ENCODE results near the gene PFDN1.

Gene PFDN1

DNA sequence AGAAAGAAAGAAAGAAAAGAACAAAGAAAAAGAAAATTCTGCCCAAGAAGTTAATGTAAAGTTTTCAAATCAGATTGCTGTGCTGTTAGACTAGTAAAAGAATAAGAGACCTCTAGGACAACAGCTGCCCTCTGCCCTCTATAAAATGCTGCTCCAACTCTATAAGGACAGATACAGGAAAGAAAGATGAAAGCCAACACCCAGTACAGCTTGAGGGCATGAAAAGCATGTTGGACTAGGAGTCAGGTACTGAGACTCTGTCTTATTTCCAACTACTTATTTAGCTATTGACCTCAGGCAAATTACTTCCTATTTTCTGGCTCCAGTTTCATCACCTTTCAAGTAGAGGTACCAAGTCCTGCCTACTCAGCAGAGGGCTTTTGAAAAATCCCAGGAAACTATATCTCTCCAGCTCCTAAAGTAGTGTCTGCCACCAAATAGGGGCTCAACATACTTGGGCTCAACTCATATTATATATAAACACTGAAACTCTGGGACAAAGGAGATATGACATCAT is 37.8 kb upstream of the PFDN1 start:
- no peaks in the 10 kb centered on the region for H3K36me3 ChIP-seq (ENCODE audit: insufficient read depth, low read length)
- no peaks in the 10 kb centered on the region for H3K9me3 ChIP-seq (ENCODE audit: low read length)
- no peak overlapping the region for H3K4me3 ChIP-seq (ENCODE audit: low read length)
- no peak overlapping the region for H2AFZ ChIP-seq (ENCODE audit: low read depth, low read length)
- no peaks in the 10 kb centered on the region for H3K27me3 ChIP-seq (ENCODE audit: insufficient read depth, low read length)
- H3K4me1 ChIP-seq (ENCODE audit: insufficient read depth, low read length) = peaks cover 5% of the 10 kb centered on the region

DNA sequence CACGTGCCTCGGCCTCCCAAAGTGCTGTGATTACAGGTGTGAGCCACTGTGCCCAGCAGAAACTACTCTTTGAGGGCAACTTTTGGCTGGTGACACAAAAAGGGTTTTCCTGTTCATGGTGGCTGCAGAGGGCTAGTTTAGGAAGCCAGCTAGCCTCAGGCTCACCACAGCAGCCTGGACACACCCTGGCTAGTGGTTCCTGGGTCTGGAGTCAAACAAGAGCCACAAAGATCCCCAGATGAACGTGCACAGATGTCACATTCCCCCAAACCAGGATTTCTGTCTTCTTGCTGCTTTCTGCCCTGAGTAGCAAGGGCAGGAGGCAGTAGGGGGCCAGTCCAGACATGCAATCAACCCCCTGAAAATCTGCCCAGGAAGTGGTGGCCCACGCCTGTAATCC is 36.7 kb upstream of the PFDN1 start:
- Histone ChIP-seq H3K36me3 (ENCODE audit: insufficient read depth, low read length) (no peaks in the 10 kb centered on the region), H3K4me1 (ENCODE audit: insufficient read depth, low read length) (no peaks in the 10 kb centered on the region), H3K27me3 (ENCODE audit: insufficient read depth, low read length) (no peaks in the 10 kb centered on the region), H2AFZ (ENCODE audit: low read depth, low read length) (no peak overlapping the region), H3K9me3 (ENCODE audit: low read length) (no peaks in the 10 kb centered on the region), H3K4me3 (ENCODE audit: low read length) (no peak overlapping the region)

DNA sequence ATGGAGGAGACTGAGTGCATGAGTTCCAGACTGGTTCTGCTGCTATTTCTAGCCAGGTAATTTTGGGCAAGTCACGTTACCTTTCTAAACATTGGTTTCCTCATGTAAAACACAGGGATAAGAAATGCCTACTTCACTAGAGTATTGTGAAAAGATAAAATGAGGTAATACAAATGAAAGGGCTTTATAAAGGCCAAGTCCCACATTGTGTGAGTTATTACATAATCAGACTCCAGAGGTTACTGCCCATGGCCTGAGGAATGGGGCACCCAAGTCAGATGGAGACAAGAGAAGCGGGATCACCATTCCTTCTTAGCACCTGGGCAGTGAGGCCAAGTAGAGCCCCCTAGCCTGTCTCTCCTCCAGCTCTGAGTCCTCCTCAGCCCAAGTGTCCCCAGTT is 36.0 kb upstream of the PFDN1 start:
- no peaks in the 10 kb centered on the region for H3K4me1 ChIP-seq (ENCODE audit: insufficient read depth, low read length)
- no peaks in the 10 kb centered on the region for H3K9me3 ChIP-seq (ENCODE audit: low read length)
- H2AFZ ChIP-seq (ENCODE audit: low read depth, low read length) = no peak overlapping the region
- no peak overlapping the region for H3K4me3 ChIP-seq (ENCODE audit: low read length)
- H3K36me3 ChIP-seq (ENCODE audit: insufficient read depth, low read length) = no peaks in the 10 kb centered on the region
- no peaks in the 10 kb centered on the region for H3K27me3 ChIP-seq (ENCODE audit: insufficient read depth, low read length)

DNA sequence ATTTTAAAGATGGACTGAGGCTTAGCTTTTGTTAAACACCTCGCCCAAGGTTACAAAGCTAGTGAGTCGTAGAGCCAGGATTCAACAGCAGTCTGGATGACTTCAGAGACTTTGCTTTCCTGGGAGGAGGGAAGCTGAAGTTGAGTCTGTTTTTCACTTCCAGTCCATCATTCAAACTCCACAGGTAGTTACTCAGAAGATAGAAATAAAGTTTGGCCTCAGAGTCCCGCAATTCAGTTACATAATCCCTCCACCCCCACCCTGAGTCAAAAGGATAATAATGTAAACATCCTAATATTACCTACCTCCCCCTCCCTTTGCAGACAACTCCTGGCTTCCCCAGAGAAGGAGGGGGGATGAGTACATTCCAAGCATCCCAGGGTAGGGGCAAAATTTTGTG is 35.4 kb upstream of the PFDN1 start:
- no peaks in the 10 kb centered on the region for H3K27me3 ChIP-seq (ENCODE audit: insufficient read depth, low read length)
- H2AFZ ChIP-seq (ENCODE audit: low read depth, low read length) = no peak overlapping the region
- no peaks in the 10 kb centered on the region for H3K36me3 ChIP-seq (ENCODE audit: insufficient read depth, low read length)
- no peak overlapping the region for H3K4me3 ChIP-seq (ENCODE audit: low read length)
- no peaks in the 10 kb centered on the region for H3K9me3 ChIP-seq (ENCODE audit: low read length)
- no peaks in the 10 kb centered on the region for H3K4me1 ChIP-seq (ENCODE audit: insufficient read depth, low read length)

DNA sequence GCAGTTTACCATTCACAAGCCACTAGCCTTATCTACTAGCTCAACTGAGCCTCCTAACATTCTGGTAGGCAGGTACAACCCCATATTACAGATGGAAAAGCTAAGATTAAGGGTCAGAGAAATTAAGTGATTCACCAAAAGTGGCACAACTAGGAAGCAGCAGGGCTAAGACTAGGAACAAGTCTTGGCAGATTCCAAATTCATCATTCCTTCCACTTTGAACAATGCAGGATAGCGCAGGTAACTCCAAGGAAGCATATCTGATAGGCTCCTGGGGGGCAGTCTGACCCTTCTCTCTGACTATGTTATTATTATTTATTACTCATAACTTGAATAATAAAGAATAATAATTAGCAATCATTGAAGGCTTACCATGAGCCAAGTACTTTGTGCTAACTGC is 35.0 kb upstream of the PFDN1 start:
- Histone ChIP-seq H3K4me3 (ENCODE audit: low read length) (no peak overlapping the region), H2AFZ (ENCODE audit: low read depth, low read length) (no peak overlapping the region), H3K4me1 (ENCODE audit: insufficient read depth, low read length) (no peaks in the 10 kb centered on the region), H3K36me3 (ENCODE audit: insufficient read depth, low read length) (no peaks in the 10 kb centered on the region), H3K27me3 (ENCODE audit: insufficient read depth, low read length) (no peaks in the 10 kb centered on the region), H3K9me3 (ENCODE audit: low read length) (no peaks in the 10 kb centered on the region)

DNA sequence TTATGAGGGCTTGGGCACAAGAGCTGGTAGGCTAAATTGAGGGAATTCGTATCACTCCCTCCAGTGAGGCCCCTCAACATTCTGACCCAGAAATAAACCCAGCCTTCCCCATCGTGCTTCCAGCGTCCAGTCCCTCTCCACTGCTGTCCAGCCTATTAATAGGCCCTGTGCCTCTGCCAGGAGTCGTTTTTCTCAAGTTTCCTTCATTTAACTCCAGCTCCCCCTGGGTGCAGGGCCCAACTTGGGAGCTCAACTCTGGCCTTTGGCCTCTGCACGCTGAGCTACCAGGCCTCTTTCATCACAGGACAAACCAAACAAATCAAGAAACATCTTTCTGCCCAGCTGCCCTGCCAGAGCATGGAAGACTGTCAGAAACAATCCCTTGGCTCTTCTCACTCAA is 33.5 kb upstream of the PFDN1 start:
- H3K36me3 ChIP-seq (ENCODE audit: insufficient read depth, low read length) = no peaks in the 10 kb centered on the region
- H3K4me1 ChIP-seq (ENCODE audit: insufficient read depth, low read length) = no peaks in the 10 kb centered on the region
- no peaks in the 10 kb centered on the region for H3K9me3 ChIP-seq (ENCODE audit: low read length)
- H2AFZ ChIP-seq (ENCODE audit: low read depth, low read length) = no peak overlapping the region
- H3K4me3 ChIP-seq (ENCODE audit: low read length) = no peak overlapping the region
- no peaks in the 10 kb centered on the region for H3K27me3 ChIP-seq (ENCODE audit: insufficient read depth, low read length)

DNA sequence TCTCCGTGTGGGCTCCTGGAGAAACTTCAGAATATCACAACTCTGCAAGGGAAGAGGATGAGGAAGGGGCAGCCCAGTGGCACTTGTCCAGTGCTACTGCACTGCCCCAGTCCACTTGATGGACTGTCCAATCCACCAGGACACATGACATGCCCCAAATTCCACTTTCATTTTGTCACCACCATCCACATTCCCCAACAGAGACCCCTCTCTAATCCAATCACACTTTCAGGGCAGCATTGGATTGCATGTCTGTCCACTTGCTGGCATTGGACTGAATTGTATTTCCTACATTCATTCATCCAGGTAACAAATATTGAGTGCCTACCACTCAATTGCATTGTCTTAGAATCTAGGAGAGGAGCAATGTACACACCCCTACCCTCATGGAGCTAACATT is 28.7 kb upstream of the PFDN1 start:
- no peak overlapping the region for H2AFZ ChIP-seq (ENCODE audit: low read depth, low read length)
- no peaks in the 10 kb centered on the region for H3K9me3 ChIP-seq (ENCODE audit: low read length)
- peaks cover 12% of the 10 kb centered on the region for H3K4me1 ChIP-seq (ENCODE audit: insufficient read depth, low read length)
- H3K27me3 ChIP-seq (ENCODE audit: insufficient read depth, low read length) = no peaks in the 10 kb centered on the region
- H3K36me3 ChIP-seq (ENCODE audit: insufficient read depth, low read length) = no peaks in the 10 kb centered on the region
- no peak overlapping the region for H3K4me3 ChIP-seq (ENCODE audit: low read length)

DNA sequence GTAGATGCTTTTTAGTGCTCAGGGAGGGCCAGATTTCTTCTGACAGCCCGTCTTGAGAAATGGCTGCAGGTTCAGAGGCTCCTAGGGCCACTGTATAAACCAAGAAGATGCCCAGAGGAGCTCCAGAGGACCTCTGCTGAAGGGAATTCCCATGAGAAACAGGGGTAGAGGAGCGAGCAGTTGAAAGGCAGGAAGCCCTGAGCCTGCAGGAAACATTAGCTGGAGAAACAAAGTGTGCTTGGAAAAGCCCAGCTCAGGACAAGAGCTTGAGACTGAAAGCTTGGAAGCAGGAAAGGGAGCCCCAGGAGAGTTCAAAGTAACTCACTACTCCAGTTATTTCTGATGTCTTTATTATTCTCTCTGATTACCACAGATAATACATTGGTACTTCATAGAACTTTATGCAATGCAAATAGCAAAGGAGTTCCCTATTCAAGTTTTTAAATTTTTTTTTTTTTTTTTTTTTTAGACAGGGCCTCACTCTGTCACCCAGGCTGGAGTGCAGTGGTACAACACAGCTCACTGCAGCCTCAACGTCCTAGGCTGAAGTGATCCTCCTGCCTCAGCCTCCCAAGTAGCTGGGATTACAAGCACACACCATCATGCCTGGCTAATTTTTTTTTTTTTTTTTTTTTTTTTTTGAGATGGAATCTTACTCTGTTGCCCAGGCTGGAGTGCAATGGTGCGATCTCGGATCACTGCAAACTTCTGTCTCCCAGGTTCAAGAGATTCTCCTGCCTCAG is 27.0 kb upstream of the PFDN1 start:
- Histone ChIP-seq H2AFZ (ENCODE audit: low read depth, low read length) (no peak overlapping the region), H3K27me3 (ENCODE audit: insufficient read depth, low read length) (no peaks in the 10 kb centered on the region), H3K9me3 (ENCODE audit: low read length) (no peaks in the 10 kb centered on the region), H3K4me1 (ENCODE audit: insufficient read depth, low read length) (peaks cover 13% of the 10 kb centered on the region), H3K4me3 (ENCODE audit: low read length) (no peak overlapping the region), H3K36me3 (ENCODE audit: insufficient read depth, low read length) (no peaks in the 10 kb centered on the region)

DNA sequence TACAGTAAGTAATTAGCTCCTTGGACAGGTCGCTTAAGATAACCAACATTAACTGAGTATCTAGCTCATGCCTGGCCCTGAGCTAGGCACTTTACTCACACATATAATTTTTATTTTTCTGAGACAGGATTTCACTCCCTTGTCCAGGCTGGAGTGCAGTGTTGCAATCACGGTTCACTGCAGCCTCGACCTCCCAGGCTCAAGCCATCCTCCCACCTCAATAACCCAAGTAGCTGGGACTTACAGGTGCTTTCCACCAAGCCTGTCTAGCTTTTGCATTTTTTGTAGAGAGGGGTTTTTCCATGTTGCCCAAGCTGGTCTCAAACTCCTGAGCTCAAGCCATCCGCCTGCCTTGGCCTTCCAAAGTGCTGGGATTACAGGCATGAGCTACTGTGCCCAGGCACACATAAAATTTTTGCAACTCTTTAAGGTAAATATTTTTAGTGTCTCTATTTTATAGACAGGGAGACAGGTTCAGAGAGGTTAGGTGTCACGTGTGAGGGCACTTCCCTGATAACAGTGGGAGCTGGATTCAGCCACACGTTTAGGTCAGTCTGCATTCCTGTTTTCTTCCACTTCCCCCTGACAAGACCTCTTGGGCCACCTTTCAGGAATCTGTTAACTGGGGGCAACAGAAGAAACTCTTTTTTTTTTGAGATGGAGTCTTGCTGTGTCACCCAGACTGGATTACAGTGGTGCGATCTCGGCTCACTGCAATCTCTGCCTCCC is 25.3 kb upstream of the PFDN1 start:
- Histone ChIP-seq H3K4me3 (ENCODE audit: low read length) (no peak overlapping the region), H3K9me3 (ENCODE audit: low read length) (no peaks in the 10 kb centered on the region), H3K36me3 (ENCODE audit: insufficient read depth, low read length) (no peaks in the 10 kb centered on the region), H3K4me1 (ENCODE audit: insufficient read depth, low read length) (peaks cover 29% of the 10 kb centered on the region), H2AFZ (ENCODE audit: low read depth, low read length) (no peak overlapping the region), H3K27me3 (ENCODE audit: insufficient read depth, low read length) (no peaks in the 10 kb centered on the region)

DNA sequence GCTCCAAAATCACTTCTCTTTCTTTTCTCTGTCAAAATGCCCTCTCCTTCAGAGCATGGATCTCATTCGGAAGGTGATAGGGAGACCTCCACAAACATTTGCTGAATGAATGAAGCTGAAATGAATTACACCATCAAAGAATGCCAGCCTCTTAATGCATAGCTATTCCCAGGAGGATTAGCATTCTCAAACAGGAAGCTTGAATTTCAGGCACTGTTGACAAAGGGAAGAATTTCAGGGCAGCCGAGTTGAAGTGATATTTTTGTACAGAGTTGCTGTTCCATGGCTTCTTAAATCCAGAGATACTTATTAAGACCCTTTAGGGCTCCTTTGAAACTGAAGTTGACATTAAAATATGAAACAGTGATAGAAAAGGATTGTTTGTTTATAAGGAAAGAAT is 24.7 kb upstream of the PFDN1 start:
- H3K9me3 ChIP-seq (ENCODE audit: low read length) = no peaks in the 10 kb centered on the region
- H3K4me3 ChIP-seq (ENCODE audit: low read length) = no peak overlapping the region
- H3K27me3 ChIP-seq (ENCODE audit: insufficient read depth, low read length) = no peaks in the 10 kb centered on the region
- H3K4me1 ChIP-seq (ENCODE audit: insufficient read depth, low read length) = peaks cover 35% of the 10 kb centered on the region
- H2AFZ ChIP-seq (ENCODE audit: low read depth, low read length) = no peak overlapping the region
- H3K36me3 ChIP-seq (ENCODE audit: insufficient read depth, low read length) = no peaks in the 10 kb centered on the region

DNA sequence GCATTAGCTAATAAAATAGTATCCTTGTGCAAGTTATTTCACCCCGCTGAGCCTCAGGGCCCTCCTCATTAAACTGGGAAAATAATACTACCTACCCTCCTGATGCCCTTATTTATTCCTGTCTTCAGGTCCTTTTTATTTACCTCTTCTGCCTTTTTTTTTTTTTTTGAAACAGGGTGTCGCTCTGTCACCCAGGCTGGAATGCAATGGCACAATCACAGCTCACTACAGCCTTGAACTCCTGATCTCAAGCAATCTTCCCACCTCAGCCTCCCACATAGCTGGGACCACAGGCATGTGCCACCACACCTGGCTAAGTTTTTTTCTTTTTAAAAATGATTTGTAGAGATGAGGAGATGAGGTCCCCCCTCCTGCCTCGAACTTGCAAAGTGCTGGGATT is 22.6 kb upstream of the PFDN1 start:
- Histone ChIP-seq H3K9me3 (ENCODE audit: low read length) (no peaks in the 10 kb centered on the region), H3K4me1 (ENCODE audit: insufficient read depth, low read length) (peaks cover 35% of the 10 kb centered on the region), H2AFZ (ENCODE audit: low read depth, low read length) (no peak overlapping the region), H3K27me3 (ENCODE audit: insufficient read depth, low read length) (no peaks in the 10 kb centered on the region), H3K36me3 (ENCODE audit: insufficient read depth, low read length) (no peaks in the 10 kb centered on the region), H3K4me3 (ENCODE audit: low read length) (no peak overlapping the region)

DNA sequence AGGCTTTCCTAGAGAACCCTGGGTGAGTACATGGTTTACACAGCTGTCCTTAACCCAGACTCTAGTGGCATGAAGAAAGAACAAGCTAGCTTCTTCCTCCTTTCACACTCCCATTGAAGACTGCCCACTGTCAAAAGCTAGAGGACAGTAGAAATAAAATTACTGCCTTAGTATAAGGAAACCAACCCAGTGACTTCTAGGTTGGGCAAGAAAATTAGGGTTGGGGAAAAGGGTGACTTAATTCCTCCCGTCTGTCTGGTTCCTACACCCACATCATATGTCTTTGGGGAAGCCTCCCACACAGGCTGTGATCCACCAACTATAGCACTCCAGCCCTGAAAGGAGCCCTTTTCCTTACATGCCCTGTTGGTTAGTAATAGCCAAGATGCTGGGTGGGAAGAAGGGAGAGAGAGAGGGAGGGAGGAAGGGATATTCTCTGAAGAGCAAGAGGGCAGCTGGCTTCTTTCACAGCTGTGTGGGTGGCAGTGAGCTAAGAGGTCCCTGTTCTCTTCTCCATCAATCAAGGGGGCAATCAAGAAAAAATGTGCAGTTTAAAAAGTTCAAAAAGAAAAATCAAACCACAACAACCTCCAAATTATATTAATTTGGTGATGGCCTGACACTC is 21.8 kb upstream of the PFDN1 start:
- H2AFZ ChIP-seq (ENCODE audit: low read depth, low read length) = no peak overlapping the region
- H3K9me3 ChIP-seq (ENCODE audit: low read length) = no peaks in the 10 kb centered on the region
- no peak overlapping the region for H3K4me3 ChIP-seq (ENCODE audit: low read length)
- H3K4me1 ChIP-seq (ENCODE audit: insufficient read depth, low read length) = peaks cover 35% of the 10 kb centered on the region
- no peaks in the 10 kb centered on the region for H3K27me3 ChIP-seq (ENCODE audit: insufficient read depth, low read length)
- no peaks in the 10 kb centered on the region for H3K36me3 ChIP-seq (ENCODE audit: insufficient read depth, low read length)

DNA sequence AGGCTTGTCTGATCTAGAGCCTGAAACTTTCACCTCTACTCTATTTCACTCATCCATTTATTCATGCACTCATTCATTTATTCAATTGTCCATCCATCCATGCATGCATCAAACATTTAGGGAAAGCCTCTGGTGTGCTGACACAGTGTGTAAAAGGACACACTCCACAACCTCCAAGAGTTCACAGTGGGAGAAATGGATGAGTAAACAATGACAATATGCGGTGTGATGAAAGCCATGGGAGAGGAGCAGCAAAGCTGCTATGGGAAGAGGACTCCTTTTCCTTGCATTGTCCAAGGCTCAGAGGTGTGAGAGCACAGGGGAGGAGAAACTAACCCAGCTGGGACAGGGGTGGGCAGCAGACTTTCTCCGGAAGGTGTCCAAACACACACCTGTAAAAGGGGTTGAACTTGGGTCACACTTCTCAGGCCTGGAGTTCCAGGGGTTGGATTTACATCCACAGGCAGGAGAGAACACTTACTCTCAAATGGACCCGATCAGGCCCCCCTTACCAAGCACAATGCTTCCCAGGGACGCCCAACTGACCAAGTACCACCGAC is 21.2 kb upstream of the PFDN1 start:
- Histone ChIP-seq H3K9me3 (ENCODE audit: low read length) (no peaks in the 10 kb centered on the region), H2AFZ (ENCODE audit: low read depth, low read length) (no peak overlapping the region), H3K36me3 (ENCODE audit: insufficient read depth, low read length) (no peaks in the 10 kb centered on the region), H3K4me3 (ENCODE audit: low read length) (no peak overlapping the region), H3K27me3 (ENCODE audit: insufficient read depth, low read length) (no peaks in the 10 kb centered on the region), H3K4me1 (ENCODE audit: insufficient read depth, low read length) (peaks cover 35% of the 10 kb centered on the region)

Measured in neuron (in vitro differentiated cells).